GM18508 (cell line): ENCODE results near the gene EXOSC10.
"Not testable (repeated sequence)": the region's sequence is repeated elsewhere in the genome, so short reads cannot be mapped to it uniquely, and the experiment has no call there.

Source experiments
- ATAC-seq: cut with Tn5 transposase; IDR thresholded peaks from one replicate; pipeline ENCODE4 v1.9.1; 2021; ENCODE audit warnings: moderate number of reproducible peaks; ENCODE audit not compliant: insufficient read depth, unreplicated experiment

Gene EXOSC10

DNA sequence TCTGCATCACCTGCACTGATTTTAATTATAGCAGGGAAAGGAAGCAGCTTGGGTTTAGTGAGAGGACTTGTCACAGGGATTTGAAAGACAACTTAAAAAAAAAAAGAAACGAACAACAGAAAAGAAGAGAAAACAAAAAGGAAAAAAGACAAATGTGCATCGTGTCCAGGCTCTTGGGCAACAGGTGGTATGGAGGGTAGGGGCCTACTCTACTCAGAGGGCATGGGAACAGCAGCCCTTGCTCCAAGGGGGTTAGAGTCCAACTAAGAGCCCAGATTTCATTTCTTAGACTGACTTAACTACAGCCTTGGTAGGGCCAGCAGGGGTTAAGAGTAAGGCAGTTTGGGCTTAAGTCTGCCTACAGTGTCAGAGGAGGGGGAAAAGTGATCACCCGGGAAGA lies 15.3 kb upstream of the EXOSC10 start:
- no peak for ATAC-seq

- no peak for ATAC-seq
These were observed 9.5 kb upstream of the EXOSC10 start for GRCh38 chr1:11109047-11109760.

GRCh38 chr1:11107599-11107998 lies 7.9 kb upstream of the EXOSC10 start:
- ATAC-seq: no peak

- no peak for ATAC-seq
These were observed 5.9 kb upstream of the EXOSC10 start for GRCh38 chr1:11105586-11105985.

DNA sequence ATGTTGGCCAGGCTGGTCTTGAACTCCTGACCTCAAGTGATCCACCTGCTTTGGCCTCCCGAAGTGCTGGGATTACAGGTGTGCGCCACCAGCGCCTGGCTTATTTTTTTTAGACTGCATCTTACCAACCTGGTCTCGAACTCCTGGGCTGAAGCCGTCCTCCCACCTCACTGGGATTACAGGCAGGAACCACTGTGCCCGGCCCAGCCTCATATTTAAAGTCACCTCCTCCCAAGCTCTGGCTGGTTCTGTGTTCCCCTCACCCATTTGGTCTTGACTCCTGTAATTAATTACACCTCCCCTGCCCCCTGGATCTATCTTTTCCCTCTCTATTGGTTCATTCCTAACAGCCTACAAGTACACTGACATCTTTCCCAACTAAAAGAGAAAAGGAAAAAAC lies 1.7 kb upstream of the EXOSC10 start:
- no peak for ATAC-seq

- ATAC-seq: not testable (repeated sequence)
These were observed 1.1 kb upstream of the EXOSC10 start for GRCh38 chr1:11100806-11101205.

GRCh38 chr1:11100149-11100493 lies 452 bp upstream of the EXOSC10 start:
- ATAC-seq: no peak

DNA sequence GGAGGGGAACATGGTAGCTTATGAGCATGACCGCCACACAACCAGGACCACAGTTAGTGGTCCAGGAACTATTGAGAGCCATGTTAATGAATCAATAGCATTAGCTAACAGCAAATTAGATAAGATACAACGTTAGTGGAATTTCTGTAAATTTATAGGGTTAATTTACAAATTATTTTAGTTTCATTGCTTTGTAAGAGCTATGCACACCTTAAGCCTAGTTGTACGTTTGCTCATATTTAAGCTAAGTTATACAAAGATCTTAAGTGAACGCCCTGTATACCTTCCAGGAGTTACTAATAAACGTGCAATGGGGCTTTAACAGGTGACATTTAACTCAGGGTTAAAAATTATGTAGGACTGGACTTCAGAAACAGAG lies 749 bp downstream of the EXOSC10 start:
- ATAC-seq: no peak

GRCh38 chr1:11083784-11084183 lies 15.9 kb downstream of the EXOSC10 start:
- not testable (repeated sequence) for ATAC-seq

DNA sequence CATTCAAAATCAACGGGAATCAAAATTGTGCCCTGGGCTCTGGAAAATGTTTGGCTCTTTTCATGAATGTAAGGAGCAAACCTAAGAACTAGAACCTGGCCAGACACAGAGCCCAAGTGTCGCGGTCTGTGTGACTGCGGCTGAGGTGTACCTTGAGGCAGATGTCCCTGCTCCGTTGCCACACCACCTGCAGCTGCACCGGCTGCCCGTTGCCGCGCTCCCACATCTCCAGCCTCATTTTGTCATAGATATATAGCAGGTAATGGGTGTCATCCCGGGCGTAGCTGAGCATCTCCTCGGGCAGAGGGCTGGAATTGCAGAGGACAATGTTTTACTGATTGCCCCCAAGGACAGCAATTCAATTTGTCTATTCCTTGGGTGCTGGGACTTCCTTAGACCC lies 18.7 kb downstream of the EXOSC10 start:
- no peak for ATAC-seq

DNA sequence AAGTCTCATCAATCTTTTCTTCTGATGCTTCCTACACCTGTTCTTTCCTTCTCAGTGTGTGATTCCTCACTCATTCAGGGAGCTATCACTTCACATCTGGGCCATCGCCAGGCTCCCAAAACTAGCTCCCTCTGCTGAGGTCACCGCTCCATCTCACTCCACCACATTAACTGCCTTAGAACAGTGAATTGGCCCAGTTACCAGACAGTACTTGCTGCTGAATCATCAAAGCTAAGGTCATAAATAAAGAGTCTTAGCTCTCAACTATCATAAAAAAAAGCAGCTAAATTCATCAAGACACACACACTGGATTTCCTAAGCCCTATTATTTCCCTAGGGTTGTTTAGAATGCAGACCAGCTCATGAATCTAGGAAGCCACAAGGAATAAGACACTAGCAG lies 21.0 kb downstream of the EXOSC10 start:
- no peak for ATAC-seq

DNA sequence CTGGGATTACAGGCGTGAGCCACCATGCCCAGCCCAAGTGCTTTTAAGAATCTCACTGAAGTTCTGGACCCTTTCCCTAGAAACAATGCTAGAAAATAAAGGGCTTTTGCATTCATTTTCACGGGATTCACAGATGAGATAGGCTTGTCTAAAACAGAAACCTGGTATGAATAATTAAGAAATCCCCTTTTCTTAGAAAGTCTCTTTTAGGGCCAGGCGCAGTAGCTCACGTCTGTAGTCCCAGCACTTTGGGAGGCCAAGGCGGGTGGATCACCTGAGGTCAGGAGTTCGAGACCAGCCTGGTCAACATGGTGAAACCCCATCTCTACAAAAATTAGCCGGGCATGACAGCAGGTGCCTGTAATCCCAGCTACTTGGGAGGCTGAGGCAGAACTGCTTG lies 26.3 kb downstream of the EXOSC10 start:
- not testable (repeated sequence) for ATAC-seq

- no peak for ATAC-seq
These were observed 27.3 kb downstream of the EXOSC10 start for GRCh38 chr1:11072216-11072917.

DNA sequence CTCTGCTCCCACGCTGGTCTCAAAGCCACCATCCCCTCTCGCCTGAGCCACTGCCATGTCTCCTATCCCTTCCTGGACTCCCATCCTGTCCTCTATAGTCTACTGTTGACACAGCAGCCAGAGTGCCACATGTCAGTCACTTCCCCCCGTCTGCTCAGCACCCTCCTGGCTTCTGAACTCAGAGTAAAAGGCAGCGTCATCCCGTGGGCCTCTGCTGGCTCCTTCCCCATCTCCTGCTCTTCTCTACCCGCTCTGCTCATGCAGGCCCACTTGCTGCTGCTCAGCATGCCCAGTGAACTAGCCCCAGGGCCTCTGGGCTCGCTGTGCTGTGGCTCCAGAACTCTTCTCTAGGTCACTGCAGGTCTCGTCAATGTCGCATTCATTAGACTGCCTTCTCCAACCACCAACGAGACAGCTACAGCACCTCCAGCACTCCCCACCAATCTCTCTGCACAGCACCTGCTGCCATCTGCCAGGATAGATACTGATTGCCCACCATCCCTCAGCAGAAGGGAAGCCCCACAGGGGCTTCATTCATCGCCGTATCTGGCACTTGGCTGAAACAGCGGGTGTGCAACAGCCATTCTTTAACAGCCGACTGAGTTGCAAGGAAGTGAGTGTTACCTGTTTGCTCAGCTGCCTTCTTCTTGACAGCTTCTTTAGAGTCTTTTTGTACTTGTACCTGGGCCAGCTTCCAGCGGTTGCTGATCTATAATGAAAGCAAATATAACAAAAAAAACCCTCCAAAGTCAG lies 28.0 kb downstream of the EXOSC10 start:
- ATAC-seq: no peak

GRCh38 chr1:11070876-11071275 lies 28.8 kb downstream of the EXOSC10 start:
- no peak for ATAC-seq

- no peak for ATAC-seq
These were observed 30.8 kb downstream of the EXOSC10 start for GRCh38 chr1:11068600-11069473.

- ATAC-seq: no peak
These were observed 31.7 kb downstream of the EXOSC10 start for GRCh38 chr1:11067716-11068599.

DNA sequence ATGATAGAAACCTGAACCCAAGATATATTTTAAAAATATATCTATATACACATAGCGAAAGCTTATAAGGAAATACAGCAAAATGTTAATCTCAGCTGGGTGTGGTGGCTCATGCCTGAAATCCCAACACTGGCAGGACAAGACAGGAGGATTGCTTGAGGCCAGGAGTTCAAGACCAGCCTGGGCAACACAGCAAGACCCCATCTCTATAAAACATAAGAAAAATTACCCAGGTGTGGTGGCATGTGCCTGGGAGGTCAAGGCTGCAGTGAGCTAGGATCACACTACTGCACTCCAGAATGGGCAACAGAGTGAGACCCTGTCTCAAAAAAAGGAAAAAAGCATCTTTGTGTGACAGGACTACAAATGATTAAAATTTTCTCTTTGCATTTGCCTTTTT lies 33.9 kb downstream of the EXOSC10 start:
- ATAC-seq: no peak

DNA sequence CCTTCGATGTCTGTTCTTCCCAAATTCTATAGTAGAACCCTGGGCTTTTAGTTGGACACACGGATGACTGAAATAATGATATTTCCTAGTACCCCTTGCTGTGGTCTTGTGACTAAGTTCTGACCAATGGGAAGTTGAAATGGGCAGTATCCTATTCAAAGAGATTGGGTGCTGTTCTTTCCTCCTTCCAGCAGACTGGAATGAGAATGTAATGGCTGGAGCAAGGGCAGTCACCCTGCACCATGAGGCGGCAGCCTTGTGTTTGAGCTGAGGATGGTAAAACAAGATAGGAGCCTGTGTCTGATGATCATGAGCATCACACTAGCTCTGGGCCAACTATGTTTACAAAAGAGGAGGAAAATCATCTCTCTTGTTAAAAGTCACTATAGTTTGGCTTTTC lies 34.7 kb downstream of the EXOSC10 start:
- no peak for ATAC-seq
